CD4-positive, alpha-beta T cell treated with Interleukin-17A for 4 hours (primary cell): Measurements from ENCODE around the gene GRIN3B.

Experiments
- DNase-seq: peaks from one replicate; pipeline ENCODE4 v3.0.0-alpha.2; 2020; ENCODE audit warnings: mixed read lengths

The GRIN3B gene

DNA sequence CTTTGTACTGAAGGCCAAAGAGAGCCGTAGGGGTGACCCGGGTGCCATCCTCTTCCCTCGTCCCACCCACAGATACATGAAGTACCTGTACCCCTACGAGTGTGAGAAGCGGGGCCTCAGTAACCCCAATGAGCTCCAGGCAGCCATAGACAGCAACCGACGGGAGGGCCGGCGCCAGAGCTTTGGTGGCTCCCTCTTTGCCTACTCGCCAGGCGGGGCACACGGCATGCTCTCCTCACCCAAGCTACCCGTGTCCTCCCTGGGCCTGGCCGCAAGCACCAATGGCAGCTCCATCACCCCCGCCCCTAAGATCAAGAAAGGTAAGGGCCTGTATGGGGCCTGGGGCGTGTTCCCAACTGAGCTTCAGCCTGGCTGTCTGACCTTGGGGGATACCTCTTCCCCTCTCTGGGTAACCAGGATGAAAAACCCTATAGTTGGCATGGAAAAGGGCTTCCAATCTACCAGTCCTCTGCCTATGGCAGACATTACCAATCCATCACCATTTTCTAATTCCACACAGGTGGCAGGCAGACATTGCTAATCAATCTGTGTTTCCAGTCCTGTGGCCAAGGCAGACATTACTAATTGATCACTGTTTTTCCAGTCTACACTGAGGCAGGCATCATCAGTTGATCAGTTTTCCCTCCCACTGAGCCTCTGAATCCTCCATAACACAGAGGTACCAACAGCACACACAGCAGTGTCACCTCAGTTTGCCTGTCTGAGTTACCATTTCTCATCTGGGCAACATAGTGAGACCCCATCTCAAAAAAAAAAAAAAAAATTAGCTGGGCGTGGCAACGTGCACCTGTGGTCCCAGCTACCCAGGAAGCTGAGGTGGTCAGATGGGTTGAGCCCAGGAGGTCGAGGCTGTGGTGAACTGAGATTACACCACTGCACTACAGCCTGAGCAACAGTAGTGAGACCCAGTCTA, 35.2 kb upstream of the GRIN3B start:
- no peak for DNase-seq

DNA sequence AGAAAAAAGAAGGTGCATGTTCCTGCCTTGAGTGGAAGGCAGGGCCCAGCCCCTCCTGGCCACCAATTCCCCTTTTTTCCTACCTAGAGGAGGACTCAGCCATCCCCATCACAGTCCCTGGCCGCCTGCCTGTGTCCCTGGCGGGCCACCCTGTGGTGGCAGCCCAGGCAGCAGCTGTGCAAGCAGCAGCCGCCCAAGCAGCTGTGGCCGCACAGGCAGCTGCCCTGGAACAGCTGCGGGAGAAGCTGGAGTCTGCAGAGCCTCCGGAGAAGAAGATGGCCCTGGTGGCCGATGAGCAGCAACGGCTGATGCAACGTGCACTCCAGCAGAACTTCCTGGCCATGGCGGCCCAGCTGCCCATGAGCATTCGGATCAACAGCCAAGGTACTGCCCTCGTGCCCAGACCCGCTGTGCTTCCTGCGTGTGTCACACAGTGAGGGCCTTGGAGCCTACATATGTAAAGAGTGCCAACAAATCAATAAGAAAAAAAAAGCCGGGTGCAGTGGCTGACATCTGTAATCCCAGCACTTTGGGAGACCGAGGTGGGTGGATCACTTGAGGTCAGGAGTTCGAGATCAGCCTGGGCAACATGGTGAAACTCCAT, 33.6 kb upstream of the GRIN3B start:
- DNase-seq = no peak

DNA sequence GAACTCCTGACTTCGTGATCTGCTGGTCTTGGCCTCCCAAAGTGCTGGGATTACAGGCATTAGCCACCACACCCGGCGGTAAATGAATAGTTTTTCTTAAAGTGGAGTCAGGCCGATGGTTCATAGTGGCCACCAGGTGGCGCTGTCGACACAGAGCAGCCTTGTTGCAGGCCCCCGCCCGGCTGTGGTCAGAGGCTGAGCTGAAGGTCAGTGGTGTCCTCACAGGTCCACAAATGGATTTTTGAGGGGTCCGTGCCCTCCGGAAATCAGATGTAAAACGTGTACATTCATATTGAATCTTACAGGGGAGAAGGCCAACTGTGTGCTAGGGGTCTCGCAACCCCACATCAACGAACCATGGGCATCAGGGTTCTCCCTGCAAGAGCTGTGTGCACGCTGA, 29.5 kb upstream of the GRIN3B start:
- DNase-seq = no peak

DNA sequence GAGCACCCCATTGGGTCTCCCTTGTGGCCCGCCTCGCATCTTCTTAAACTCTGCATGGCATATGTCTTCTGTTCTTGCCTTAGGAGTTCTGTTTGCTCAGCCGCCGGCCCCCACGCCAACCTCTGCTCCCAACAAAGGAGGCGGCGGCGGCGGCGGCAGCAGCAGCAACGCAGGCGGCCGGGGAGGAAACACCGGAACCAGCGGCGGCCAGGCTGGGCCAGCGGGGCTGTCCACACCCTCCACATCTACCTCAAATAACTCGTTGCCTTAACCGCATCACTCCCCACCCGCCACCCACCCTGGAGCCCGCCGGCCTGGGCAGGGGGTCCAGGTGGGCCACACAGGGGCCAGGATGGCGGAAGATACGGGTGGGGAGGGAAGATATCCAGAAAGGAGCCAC, 28.4 kb upstream of the GRIN3B start:
- no peak for DNase-seq

DNA sequence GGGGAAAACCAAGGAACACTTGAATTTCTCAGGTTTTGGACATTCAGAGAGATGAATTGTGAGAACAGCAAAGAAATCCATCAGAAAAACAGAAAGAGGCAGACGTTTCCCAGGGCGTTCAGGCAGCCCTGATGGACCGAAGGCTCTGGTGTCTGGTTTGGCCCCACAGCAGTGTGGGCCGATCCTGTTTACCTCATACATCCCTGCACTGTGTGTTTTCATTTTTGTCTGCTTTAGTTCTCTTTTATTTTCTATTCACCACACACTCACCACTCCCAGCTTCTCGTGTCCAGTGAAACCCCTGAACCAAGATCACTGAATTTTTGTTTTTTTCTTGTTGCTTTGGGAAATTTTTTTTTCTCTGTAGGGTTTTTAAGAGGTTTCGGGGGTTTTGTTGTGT, 27.9 kb upstream of the GRIN3B start:
- DNase-seq = no peak

DNA sequence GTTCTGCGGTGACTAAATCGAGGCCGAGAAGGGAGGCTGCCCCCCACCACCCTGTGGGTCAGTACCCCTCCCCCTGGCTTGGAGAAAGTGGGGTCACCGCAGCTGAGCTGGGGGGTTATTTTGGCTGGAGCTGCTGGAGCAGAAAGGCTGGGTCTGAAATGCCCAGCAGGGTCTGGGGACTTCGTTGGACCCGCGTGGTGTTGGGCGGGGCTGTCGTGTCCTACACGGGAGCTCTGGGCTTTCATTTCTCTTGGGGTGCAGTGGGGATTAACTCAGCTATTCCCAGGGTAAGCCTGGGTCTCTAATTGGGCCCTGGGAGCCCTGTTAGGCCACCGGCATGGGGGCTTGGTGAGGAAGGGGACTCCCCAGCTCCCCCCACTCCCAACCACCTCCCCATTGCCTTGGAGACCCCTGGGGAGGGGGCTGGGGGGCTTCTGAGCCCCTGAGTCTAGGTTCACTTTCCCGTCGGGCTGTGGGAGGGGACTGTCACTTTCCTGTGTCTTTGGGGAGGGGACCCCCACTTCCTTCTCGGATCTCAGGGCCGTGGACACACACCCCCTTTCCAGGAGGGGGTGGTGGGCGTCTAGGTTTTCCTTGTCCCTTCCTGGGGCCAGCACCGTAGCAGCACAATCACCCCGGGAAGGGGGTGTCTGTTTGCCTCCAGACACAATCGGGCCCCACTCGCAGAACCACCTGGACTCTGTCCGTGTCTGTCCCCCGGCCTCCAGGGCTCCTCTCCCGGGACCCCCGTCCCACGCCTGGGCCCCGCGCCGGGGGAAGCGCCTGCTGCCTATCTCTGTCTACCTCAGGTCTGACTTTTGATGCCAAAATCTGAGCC, 26.3 kb upstream of the GRIN3B start:
- no peak for DNase-seq

DNA sequence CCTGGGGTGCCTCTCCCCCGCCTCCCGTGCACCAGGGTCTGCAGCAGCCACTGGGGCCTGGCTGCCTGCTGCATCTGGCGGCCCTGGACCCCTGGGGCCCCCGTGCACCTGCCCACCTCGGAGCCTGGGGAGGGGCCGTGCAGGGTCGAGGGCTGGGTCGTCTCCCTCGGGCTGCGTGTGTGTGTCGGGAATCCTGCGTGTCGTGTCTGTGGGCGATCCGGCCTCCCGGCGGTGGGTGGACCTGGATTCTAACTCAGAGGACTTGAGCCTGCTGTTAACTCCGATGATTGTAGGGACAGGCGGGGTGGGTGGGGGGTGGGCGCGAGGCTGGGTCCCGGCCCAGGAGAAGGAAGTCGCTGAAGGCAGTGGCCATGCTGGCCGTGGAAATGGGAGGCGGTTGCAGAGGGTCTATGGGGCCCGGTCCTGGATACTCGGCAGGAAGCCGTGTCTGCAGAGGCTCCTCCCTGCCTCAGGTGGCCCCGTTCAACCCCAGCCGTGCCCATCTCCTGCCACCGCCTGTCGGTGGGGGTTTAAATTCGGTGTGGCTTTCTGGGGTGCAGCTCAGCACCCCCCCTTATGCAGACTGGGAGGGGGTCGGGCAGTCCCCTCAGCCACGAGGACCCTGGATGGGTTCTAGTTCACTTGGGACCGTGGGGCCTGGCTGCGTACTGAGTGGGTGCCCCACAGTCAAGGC, 25.5 kb upstream of the GRIN3B start:
- DNase-seq = no peak

DNA sequence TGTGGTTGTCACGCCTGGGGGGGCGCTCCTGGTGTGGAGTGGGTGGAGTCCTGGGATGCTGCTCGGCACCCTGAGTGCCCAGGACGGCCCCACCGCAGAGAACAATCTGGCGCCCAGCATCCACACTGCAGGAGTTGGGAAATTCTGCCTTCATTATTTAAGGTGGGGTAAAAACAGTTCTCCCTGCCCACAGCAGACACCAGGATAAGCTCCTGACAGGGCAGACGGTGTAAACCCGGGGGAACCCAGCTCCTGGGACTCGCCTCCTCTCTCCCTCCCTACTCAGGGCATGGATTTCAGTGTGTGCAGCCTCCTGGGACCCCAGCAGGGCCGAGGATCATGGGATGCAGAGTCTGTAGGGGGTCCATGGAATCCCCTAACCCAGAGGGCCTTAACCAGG, 23.7 kb upstream of the GRIN3B start:
- DNase-seq = no peak

DNA sequence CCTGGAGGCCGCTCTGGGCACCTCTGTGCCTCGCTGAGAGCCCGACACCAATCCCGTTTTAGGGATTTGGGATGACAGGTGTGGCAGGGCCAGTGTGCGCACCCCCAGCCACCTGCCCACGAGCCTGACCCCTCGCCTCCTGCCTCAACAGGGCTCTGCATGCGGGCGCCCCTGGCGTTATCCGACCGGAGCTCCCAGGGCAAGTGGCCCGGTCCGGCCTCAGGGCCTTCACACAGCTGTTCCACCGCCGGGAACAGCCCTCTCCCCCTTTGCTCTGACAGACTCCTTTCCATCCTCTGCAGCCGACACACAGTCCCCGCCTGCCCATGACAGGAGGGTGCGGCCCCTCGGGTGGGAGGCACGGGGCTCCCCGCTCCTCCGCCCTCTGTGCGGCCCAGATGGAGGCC, 23.2 kb upstream of the GRIN3B start:
- no peak for DNase-seq

DNA sequence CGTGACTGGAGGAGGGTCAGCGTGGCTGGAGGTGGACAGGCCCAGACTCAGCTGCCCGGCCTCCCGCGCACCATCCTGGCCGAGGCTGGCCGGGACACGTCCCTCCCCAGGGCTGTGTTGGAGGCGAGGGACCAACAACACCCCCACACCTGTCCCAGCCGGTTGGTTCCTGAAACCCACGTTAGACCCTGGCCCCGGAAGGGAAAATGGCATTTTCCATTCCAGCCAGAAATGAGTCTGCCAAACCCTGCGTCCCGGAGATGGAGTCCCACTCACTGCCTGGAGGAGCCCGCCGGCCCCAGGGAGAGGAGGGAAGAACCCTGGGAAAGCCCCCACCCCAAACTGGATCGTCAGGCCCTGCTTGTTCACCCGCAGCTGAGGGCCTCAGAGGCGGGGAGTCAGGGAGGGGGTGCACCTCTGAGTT, 20.9 kb upstream of the GRIN3B start:
- no peak for DNase-seq

DNA sequence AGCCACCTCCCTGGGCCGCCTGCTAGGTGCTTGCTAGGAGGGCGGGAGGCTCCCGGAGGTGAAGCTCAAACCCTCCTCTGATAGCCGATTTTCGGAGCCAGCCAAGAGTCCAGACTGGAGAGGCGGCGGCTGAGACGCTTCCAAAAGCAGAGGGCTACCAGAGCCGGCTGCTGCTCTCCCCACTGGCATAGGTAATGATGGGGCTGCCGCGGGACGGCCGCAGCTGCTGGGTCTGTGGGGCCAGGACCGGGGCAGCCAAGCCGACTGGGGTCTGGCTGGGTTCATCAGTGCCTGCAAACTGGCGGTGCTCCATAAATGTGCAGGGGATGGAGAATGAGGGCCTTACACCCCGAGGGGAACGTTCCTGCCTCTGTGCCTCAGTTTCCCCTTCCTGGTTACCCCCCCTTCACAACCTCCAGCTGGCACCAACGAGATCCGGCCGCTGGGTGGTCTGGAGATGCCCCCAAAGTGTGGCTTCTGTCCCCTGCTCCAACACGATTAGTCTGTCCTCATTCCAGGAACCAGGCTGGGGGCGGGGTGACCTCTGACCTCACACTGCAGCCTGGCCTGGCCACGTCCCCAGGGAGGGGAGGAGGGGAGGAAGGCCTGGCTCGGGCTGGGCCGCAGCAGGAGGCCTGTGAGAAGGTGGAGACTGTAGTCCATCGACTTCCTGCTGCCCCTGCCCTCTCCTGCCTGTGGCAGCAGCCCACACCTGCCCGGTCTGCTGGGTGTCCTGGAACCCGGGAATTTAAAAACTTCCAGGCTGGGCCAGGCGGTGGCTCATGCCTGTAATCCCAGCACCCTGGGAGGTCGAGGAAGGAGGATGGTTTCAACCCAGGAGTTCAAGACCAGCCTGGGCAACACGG, 19.9 kb upstream of the GRIN3B start:
- no peak for DNase-seq

DNA sequence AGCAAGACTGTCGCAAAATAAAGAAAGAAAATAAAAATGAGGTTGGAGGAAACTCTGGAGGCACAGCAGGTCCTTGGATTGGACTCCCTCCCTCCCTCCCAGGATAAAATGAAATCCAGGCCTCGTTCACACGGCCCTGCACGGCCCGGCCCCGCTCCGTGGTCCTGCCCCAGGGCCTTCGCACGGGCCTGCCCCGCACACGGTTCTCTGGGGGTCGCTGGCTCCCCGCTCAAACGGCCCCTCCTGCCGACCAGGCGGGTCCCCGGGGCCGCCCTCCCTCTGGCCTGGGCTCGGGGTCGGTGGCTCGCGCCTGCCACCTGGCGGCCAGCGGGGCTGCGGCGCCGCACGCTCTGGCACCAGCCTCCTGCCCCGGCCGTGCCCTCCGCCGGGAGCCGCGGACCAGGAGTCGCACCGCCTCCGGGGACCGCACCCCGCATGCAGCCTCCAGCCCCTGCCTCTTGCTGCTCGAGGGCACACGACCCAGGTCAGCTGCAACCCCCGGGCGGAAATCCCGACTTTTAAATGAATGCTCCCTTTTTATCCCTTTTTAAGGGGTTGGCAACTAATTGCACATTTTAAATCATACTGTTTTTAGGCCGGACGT, 17.6 kb upstream of the GRIN3B start:
- DNase-seq = peak; percentile 83

DNA sequence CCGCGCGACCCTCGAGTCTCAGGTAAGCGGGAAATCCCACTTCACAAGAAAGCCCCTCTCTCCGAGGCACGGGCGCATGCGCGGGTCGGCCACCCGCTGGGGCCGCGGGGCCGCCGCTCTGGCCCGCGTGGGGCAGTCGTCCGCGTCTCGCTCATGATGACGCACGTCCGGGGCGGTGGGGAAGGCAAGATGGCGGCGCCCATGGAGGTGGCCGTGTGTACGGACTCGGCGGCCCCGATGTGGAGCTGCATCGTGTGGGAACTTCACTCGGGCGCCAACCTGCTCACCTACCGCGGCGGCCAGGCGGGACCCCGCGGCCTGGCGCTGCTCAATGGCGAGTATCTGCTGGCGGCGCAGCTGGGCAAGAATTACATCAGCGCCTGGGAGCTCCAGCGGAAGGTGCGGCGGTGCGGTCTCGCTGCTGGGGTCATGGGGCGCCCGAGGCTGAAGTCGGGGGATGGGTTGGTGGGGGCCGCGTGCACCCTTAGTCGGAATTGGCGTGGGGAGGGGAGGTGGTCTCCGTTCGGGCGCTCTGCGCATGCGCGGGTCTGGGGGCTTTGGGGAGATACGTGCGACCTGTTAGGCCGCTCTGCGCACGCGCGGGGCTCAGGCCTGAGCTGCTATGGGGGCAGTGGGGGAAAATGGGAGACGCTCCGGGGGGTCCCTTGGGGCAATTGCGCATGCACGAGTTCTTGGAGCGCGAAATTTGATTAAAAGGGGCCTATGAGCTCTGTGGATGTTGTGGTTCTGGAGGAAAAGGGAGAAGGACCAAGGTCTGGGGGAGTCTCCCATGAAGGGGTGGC, 15.9 kb upstream of the GRIN3B start, which contains the start of gene WDR18:
Gene WDR18 (plus strand): TSS at position 181 of the 803 bp plus-strand sequence. CDS start 9 bp downstream, at position 190.
- peak; percentile 93 for DNase-seq

DNA sequence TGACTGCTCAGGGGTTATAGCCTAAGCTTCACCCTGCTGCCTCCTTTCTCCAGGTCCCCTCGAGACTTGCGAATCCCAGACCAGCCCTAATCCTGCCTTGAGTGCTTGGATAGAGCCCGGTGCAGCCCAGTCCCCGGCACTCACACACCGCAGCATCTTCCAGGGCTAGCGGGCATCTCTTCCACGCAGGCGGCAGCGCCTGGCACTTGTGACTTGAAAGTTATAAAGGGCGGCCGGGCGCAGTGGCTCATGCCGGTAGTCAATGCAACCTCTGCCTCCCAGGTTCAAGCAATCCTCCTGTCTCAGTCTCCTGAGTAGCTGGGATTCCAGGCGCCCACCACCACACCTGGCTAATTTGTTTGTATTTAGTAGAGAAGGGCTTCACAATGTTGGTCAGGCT, 14.1 kb upstream of the GRIN3B start:
- no peak for DNase-seq

DNA sequence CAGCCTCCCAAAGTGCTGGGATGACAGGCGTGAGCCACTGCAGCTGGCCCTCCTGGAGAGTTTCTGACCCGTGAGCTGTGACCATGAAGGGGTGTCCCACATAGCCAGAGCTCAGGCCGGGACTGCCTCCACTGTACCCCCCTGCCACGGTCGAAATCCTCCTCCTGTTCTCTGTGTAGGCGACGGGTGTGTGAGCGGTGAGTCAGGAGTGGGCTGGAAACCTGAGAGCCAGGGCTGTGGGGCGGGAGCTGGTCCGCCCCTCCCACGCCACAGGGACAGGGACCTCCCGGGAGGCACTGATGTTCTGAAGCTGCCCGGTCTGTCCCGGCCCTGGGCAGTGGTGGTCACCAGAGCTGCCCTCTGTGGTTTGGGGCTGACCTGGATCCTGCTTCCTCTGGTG, 12.1 kb upstream of the GRIN3B start:
- DNase-seq = no peak

DNA sequence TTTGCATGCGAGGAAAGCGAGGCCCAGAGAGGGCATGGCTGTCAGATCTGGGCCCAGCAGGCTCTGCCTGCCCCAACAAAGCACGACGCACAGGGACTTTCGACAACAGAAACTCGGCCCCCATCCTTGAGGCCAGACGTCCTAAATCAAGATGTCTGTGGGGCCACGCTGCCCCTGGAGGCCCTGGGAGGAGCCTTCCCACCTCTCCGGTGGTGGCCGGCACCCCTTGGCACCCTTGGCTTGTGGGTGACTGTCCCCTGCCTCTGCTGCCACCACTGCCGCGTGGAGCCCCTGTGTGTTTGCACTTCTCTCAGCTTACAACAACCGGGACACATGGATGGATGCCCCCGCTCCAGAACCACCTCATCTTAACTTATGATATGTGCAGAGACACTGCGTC, 11.7 kb upstream of the GRIN3B start:
- DNase-seq = no peak

DNA sequence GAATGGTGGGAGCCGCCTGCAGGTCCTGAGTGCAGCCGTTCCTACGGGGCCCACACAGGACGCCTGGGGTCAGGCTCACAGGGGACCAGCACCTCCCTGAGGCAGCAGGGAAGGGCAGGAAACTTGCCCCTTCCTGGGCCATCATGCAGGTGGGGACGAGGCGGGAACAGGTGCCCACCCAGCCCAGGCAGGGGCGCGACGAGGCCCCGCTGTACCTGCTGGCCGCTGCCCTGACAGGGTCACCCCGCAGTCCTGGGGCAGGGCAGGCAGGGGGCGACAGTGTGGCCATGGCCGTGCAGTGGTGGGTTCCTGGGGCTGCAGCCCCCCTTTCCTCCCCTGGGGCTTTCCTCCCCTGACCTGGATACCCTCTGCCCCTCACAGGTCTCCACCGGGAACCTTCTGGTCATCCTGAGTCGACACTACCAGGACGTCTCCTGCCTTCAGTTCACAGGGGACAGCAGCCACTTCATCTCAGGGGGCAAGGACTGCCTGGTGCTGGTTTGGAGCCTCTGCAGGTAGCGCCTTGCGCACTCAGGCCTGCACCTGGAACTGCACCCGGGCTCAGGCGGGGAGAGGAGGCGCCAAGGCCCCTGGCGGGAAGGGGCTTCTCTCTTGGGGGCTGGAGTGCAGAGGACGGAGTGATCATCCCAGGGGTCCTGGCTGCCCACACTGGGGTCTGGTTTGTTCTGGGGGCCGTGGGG, 10.7 kb upstream of the GRIN3B start:
- no peak for DNase-seq

DNA sequence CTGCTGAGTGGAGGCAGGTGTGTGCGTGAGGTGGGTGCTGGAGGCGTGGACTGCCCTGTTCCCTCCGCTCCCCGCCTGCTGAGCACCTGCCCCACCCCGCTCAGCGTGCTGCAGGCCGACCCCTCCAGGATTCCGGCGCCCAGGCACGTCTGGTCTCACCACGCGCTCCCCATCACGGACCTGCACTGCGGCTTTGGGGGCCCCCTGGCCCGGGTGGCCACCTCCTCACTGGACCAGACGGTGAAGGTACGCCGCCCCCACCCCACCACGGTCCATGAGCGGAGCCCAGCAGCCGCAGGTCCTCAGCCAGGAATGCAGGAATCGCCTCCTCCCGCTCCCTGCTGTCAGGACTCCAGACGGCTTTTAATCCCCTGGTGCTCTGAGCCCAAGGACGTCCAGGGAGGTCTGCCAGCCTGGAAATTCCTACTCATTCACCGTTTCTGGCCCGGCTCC, 10.1 kb upstream of the GRIN3B start:
- DNase-seq = no peak

DNA sequence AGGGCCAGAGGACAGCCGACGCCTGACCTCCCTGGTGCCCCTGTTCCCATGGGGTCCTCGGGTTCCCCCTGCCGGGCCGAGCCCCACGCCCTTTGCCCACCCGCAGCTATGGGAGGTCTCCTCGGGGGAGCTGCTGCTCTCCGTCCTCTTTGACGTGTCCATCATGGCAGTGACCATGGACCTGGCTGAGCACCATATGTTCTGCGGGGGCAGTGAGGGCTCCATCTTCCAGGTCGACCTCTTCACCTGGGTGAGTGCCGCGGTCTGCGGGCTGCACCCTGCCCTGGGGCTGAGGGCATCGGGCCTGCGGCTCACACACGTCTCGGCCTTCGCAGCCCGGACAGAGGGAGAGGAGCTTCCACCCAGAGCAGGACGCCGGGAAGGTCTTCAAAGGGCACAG, 9.5 kb upstream of the GRIN3B start:
- no peak for DNase-seq
